ENCODE measurements around the gene STAT5B.
A peak's percentile ranks its signal among the peaks of the same experiment; 100 is the strongest.

The STAT5B gene

DNA sequence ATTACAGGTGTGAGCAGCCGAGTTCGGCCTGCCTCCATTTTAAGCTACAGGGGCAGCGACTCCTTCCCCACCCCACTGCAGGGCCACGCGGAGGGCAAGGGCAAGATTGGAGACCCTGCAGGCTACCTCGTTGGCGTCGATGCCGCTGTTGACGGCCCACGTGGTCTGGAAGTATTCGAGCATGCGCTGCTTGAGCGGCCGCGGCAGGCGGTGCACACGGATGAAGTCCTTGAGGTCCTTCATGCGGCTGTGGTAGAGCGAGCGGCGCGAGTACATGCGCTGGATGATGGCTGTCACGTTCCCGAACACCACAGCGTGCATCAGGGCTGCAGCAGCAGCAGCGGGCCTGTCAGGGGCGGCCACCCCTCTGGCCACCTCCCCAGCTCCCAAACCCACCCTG, 106.8 kb downstream of the STAT5B start:
- DNase-seq: no peak

DNA sequence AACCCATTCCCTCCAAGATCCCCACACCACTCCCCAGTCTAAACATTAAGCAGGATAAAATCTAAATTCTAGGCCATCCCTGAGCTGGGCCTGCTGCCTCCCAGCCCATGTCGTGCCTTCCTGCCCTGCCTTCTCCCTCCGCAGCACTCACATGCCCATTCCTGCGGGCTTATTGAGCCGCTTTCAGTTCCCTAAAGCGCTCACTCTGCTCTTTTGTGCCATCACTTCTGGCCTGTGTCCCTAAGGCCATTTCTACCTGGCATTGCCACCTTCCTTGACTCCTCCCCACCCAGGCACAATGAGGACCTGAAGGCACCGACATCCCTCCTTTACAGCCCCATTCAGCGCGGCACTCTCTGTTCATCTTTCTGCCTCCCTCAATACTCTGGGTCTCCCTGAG, 108.4 kb downstream of the STAT5B start:
- DNase-seq: no peak

DNA sequence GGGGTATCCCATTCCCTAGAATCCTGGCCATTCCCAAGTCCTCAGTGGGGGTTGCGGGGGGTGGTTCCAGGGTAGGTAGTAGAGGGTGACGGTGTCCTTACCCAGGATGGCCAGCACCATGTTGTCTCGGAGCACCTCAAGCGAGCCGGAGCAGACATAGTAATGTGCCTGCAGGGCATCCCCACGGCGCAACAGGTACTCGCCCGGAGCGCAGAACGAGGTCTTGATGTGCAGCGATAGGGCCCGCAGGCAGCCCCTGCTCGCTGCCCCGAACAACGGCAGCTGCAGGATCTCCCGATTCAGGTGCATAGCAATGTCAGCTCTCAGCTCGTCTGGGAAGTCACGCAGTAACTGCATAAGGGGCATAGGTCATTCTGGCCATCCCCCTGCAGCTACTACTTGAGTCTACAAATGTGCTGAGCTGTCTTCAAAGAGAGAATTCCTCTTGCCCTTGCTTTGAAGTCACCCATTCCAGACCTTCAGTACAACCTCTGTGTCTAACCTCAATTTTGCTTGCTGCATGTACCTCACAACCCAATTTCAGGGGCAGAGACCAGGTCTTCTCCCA, 109.9 kb downstream of the STAT5B start:
- DNase-seq: no peak

DNA sequence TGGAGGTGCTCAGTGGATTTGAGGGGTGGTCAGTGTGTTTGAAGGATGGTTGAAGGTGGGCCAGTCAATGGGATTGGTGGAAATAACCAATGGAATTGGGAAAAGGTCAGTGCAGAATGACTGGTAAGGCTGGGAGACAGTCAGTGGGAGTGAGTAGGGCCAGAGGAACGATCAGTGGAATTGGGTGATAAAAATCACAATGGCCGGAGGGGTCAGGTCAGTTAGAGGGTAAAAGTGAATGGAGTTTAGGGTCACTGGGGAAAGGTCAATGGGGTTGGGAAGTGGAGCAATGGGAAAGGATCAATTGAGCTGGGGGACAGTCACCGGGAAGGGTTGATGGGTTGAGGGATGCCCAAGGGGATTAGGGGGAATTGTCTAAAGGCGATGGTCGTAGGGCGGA, 110.4 kb downstream of the STAT5B start:
- no peak for DNase-seq

DNA sequence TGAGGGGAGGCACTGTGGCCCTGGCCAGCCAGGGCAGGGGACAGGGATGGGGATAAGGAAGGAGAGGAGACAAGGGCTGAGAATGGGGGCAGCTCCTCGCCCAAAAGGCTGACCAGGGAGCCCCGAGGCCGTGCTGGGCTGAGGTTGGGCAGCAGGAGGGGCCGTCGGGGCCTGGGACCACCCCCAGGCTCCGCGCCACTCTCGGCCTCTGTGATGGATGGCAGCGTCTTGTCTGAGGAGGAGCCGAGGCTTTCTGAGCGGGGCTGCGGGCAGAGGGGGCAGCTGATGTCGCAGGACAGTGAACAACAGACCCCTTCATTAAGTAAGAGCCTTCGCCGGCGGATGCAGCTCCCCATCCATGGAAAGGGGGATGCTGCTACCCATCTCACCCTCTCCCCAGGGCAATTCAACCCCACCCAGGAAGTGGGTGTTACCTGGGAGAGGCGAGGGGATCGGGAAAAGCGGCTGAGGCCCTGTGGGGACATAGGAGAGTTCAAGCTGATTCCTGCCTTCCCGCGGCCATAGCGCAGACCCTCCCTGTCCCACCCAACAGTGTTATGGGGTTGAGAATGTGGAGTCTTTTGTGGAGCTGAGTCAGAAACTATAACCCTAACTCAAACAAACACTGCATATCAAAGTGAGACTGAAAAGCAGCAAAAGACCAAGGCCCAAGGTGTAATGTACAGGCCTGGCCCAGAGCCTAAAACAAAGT, 112.3 kb downstream of the STAT5B start:
- no peak for DNase-seq

DNA sequence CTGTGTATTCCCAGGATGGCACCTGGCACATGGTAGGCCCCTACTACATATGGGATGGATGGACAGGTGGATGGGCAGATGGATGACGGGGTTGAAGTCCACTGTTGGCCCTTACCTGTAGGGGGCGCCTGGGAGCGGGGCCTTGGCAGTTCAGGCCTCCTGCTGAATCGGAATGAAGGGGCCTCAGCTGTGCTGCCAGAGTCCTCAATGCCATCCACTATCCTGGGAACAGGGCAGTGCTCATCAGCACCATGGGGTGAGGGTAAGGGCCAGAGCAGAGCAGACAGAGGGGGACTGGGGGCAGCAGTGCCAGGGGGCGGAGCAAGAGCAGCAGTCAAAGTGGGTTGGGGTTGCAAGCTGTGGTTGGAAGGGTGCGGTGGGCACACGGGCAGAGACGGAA, 113.1 kb downstream of the STAT5B start:
- DNase-seq: peak; percentile 70

DNA sequence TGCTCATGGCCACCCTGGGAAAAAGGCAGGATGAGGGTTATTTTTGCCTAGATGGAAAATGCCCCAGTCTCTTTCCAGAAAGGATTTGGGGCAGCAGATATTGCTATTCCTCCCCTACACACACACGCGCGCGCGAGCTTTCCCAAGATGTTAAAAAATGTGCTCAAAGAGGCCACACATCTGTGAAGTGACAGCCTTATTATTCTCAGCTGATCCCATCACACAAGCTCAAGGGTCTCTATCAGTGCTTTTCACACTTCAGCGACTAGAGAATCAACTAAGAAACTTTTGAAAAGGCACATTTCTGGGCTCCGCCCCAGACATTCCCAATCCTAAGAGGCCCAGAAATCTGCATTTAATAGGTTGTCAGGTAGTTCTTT, 115.7 kb downstream of the STAT5B start:
- no peak for DNase-seq

DNA sequence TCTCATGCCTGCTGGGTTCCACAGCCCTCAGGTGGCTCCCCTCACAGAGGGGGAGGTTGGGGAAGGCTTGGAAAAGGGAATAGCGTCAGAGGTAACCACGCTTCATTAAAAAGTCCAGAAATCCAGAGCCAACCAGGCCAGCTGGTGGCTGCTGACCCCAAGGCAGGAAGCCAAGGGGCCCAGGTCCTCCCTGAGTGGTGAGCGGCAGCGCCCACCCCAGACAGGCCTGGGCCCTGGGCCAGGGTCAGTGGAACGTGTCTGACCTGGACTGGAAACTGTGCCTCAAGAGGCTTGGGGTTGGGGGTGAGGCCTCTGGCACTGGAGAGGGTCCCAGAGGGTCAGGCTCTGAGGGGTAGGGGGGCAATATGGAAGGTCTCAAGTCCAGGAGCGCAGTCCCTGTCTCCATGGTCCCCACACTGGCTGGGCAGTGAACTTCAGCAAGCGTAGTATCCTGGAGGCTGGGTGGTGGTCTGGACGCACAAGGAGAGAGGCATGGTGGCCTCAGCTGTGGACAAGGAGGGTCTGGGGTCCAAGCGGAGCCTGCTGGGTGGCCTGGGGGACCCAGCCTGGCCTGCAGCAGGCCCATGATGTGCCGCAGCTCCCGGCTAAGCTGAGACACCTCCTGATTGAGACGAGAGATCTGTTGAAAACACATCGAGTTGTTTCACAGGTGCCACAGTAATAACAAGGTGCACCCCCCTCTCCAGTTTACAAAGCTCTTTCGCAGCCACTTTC, 116.2 kb downstream of the STAT5B start:
- DNase-seq: no peak

DNA sequence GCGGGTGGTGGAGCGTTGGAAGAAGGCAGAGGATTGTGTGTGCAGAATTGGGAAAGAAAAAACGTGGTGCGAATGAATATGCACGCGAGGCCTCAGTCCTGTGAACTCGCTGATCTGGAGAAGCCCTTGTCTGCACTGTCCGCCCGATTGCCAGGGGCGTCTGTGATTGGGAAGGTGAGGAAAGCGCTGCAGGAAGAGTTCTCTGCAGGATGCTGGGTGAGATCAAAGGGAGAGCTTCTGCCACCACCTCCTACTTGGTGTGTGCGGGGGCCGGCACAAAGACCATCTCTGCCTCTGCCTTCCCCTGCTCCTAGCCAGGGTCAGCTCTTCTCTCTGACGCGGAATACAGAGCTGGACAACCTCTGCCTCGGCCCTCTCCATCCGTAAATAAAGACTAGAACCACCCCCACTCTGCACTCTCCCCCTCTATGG, 120.6 kb downstream of the STAT5B start:
- DNase-seq: no peak

DNA sequence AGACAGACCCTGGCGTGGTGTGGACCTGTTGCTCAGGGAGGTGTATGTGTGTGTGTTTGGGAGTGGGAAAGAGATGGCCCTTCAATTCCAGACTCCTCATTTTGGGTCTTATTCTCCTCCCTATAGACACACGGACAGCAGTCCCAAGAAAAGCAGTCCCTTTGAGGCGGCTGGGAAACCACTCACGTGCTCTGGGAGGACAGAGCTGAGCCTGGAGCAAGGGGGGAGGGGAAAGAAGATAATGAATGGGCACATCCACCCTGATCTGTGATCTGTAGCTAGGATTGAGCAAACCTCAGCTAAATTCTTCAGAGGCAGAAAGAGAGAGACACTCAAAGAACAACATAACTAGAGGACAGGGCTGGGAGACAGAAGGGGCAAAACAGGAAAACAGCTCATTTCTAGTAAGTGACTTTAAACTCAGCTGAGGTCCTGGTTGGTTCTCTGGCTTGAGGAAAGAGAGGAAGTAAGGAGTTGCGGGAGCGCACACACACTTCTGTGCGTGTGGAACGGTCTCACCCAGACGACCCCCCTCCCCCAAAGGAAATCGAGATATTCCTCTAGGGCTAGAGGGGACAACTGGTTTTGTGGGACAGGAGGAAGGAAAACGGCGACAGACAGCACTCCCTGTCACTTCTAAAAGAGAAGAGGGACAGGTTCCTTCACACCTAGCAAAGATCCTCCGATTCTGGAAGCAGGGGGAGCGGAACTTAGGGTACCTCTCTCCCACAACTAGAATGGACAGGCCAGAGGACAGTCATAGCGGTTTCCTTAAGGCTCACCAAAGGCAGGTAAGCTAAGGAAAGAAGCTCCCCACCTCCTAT, 122.1 kb downstream of the STAT5B start:
- peak; percentile 8 for DNase-seq
